ENCODE results near the gene CTIF.
"Not testable (repeated sequence)": the region's sequence is repeated elsewhere in the genome, so short reads cannot be mapped to it uniquely, and the experiment has no call there.

CTIF gene

GRCh38 chr18:48810805-48811204, 272.0 kb downstream of the CTIF start:
- Histone ChIP-seq H3K27ac (ENCODE audit: low read length, poor library complexity, severe bottlenecking) (no peak overlapping the region), H4K91ac (ENCODE audit: low read length) (no peak overlapping the region), H3K79me1 (replicated peaks; ENCODE audit: low read length, poor library complexity, severe bottlenecking) (peaks cover 17% of the 10 kb centered on the region), H2BK120ac (ENCODE audit: low read depth, low read length) (no peak overlapping the region), H3K4ac (ENCODE audit: low read depth in 1 of 2, low read length in 2 of 2) (no peak overlapping the region), H3K14ac (ENCODE audit: low read length in 2 of 2) (no peak overlapping the region), H3K36me3 (ENCODE audit: control insufficient read depth in 1 of 2, insufficient read depth in 2 of 2, low read depth in 1 of 2, low read length in 2 of 2) (peaks cover 1 to 9% of the 10 kb centered on the region in 2 experiments), H2AFZ (ENCODE audit: low read depth, low read length) (no peak overlapping the region), H3K23ac (ENCODE audit: low read length in 2 of 2) (no peak overlapping the region), H2BK15ac (ENCODE audit: low read depth, poor library complexity, severe bottlenecking) (no peak overlapping the region), H3K9me3 (ENCODE audit: control insufficient read depth, low read length) (no peaks in the 10 kb centered on the region), H3K4me3 (ENCODE audit: insufficient read depth in 1 of 2, low read depth in 1 of 2, low read length in 2 of 2) (no peak overlapping the region), H2BK12ac (ENCODE audit: low read length in 2 of 2) (no peak overlapping the region), H3K4me1 (ENCODE audit: control insufficient read depth, insufficient read depth, low read depth, low read length) (peaks cover 7% of the 10 kb centered on the region), H3K9ac (ENCODE audit: low read length) (no peak overlapping the region), H3K18ac (ENCODE audit: low read depth in 1 of 2, low read length in 2 of 2) (no peak overlapping the region), H4K8ac (ENCODE audit: low read length) (no peak overlapping the region), H3K27me3 (ENCODE audit: control insufficient read depth in 1 of 2, insufficient read depth in 1 of 2, low read length in 2 of 2) (no peaks in the 10 kb centered on the region), H2BK5ac (ENCODE audit: low read depth, low read length, poor library complexity, severe bottlenecking) (no peak overlapping the region), H2AK5ac (ENCODE audit: low read length, severe bottlenecking) (no peak overlapping the region), H3K4me2 (ENCODE audit: low read length, poor library complexity, severe bottlenecking) (no peak overlapping the region)
- DNase-seq, result no peak

- Histone ChIP-seq H3K18ac (ENCODE audit: low read depth in 1 of 2, low read length in 2 of 2) (no peak overlapping the region), H3K14ac (ENCODE audit: low read length in 2 of 2) (no peak overlapping the region), H3K9ac (ENCODE audit: low read length) (no peak overlapping the region), H2BK15ac (ENCODE audit: low read depth, poor library complexity, severe bottlenecking) (no peak overlapping the region), H2BK12ac (ENCODE audit: low read length in 2 of 2) (no peak overlapping the region), H3K27me3 (ENCODE audit: control insufficient read depth in 1 of 2, insufficient read depth in 1 of 2, low read length in 2 of 2) (no peaks in the 10 kb centered on the region), H3K36me3 (ENCODE audit: control insufficient read depth in 1 of 2, insufficient read depth in 2 of 2, low read depth in 1 of 2, low read length in 2 of 2) (peaks cover 0 to 8% of the 10 kb centered on the region in 2 experiments), H3K27ac (ENCODE audit: low read length, poor library complexity, severe bottlenecking) (no peak overlapping the region), H4K8ac (ENCODE audit: low read length) (no peak overlapping the region), H4K91ac (ENCODE audit: low read length) (no peak overlapping the region), H2AK5ac (ENCODE audit: low read length, severe bottlenecking) (no peak overlapping the region), H3K79me1 (replicated peaks; ENCODE audit: low read length, poor library complexity, severe bottlenecking) (peaks cover 17% of the 10 kb centered on the region), H3K23ac (ENCODE audit: low read length in 2 of 2) (no peak overlapping the region), H3K9me3 (ENCODE audit: control insufficient read depth, low read length) (no peaks in the 10 kb centered on the region), H3K4me2 (ENCODE audit: low read length, poor library complexity, severe bottlenecking) (no peak overlapping the region), H2BK120ac (ENCODE audit: low read depth, low read length) (no peak overlapping the region), H3K4me3 (ENCODE audit: insufficient read depth in 1 of 2, low read depth in 1 of 2, low read length in 2 of 2) (no peak overlapping the region), H2BK5ac (ENCODE audit: low read depth, low read length, poor library complexity, severe bottlenecking) (no peak overlapping the region), H3K4me1 (ENCODE audit: control insufficient read depth, insufficient read depth, low read depth, low read length) (peaks cover 7% of the 10 kb centered on the region), H3K4ac (ENCODE audit: low read depth in 1 of 2, low read length in 2 of 2) (no peak overlapping the region), H2AFZ (ENCODE audit: low read depth, low read length) (no peak overlapping the region)
- 100% methylated on average over 3 of the region's 3 CpGs for WGBS
- no peak for DNase-seq
Measured at GRCh38 chr18:48811401-48811800, 272.6 kb downstream of the CTIF start.

GRCh38 chr18:48811977-48812451, 273.2 kb downstream of the CTIF start:
- peaks cover 13% of the 10 kb centered on the region for H3K79me1 ChIP-seq (replicated peaks; ENCODE audit: low read length, poor library complexity, severe bottlenecking)
- H3K27me3 ChIP-seq (ENCODE audit: control insufficient read depth in 1 of 2, insufficient read depth in 1 of 2, low read length in 2 of 2); H4K8ac ChIP-seq (ENCODE audit: low read length); H2AFZ ChIP-seq (ENCODE audit: low read depth, low read length); H3K9me3 ChIP-seq (ENCODE audit: control insufficient read depth, low read length); H3K4me3 ChIP-seq (ENCODE audit: insufficient read depth in 1 of 2, low read depth in 1 of 2, low read length in 2 of 2); H3K27ac ChIP-seq (ENCODE audit: low read length, poor library complexity, severe bottlenecking); H3K14ac ChIP-seq (ENCODE audit: low read length in 2 of 2); H3K4me2 ChIP-seq (ENCODE audit: low read length, poor library complexity, severe bottlenecking); H3K23ac ChIP-seq (ENCODE audit: low read length in 2 of 2); H2BK15ac ChIP-seq (ENCODE audit: low read depth, poor library complexity, severe bottlenecking); H2BK120ac ChIP-seq (ENCODE audit: low read depth, low read length); H2AK5ac ChIP-seq (ENCODE audit: low read length, severe bottlenecking); H2BK12ac ChIP-seq (ENCODE audit: low read length in 2 of 2); H3K4me1 ChIP-seq (ENCODE audit: control insufficient read depth, insufficient read depth, low read depth, low read length); DNase-seq; H4K91ac ChIP-seq (ENCODE audit: low read length); H2BK5ac ChIP-seq (ENCODE audit: low read depth, low read length, poor library complexity, severe bottlenecking); H3K9ac ChIP-seq (ENCODE audit: low read length); H3K18ac ChIP-seq (ENCODE audit: low read depth in 1 of 2, low read length in 2 of 2); H3K4ac ChIP-seq (ENCODE audit: low read depth in 1 of 2, low read length in 2 of 2): not testable (repeated sequence)
- peaks cover 5 to 12% of the 10 kb centered on the region in 2 experiments for H3K36me3 ChIP-seq (ENCODE audit: control insufficient read depth in 1 of 2, insufficient read depth in 2 of 2, low read depth in 1 of 2, low read length in 2 of 2)
- WGBS, result 96% methylated on average over 12 of the region's 12 CpGs

- H3K4me1 ChIP-seq (ENCODE audit: control insufficient read depth, insufficient read depth, low read depth, low read length), result peaks cover 5% of the 10 kb centered on the region
- H3K4ac ChIP-seq (ENCODE audit: low read depth in 1 of 2, low read length in 2 of 2), result no peak overlapping the region
- no peaks in the 10 kb centered on the region for H3K9me3 ChIP-seq (ENCODE audit: control insufficient read depth, low read length)
- no peak overlapping the region for H3K9ac ChIP-seq (ENCODE audit: low read length)
- peaks cover 15 to 25% of the 10 kb centered on the region in 2 experiments for H3K36me3 ChIP-seq (ENCODE audit: control insufficient read depth in 1 of 2, insufficient read depth in 2 of 2, low read depth in 1 of 2, low read length in 2 of 2)
- no peak overlapping the region for H2BK120ac ChIP-seq (ENCODE audit: low read depth, low read length)
- H2AK5ac ChIP-seq (ENCODE audit: low read length, severe bottlenecking), result no peak overlapping the region
- H4K8ac ChIP-seq (ENCODE audit: low read length), result no peak overlapping the region
- H3K18ac ChIP-seq (ENCODE audit: low read depth in 1 of 2, low read length in 2 of 2), result no peak overlapping the region
- H3K4me2 ChIP-seq (ENCODE audit: low read length, poor library complexity, severe bottlenecking), result no peak overlapping the region
- H4K91ac ChIP-seq (ENCODE audit: low read length), result no peak overlapping the region
- H3K79me1 ChIP-seq (replicated peaks; ENCODE audit: low read length, poor library complexity, severe bottlenecking), result peaks cover 13% of the 10 kb centered on the region
- H2BK5ac ChIP-seq (ENCODE audit: low read depth, low read length, poor library complexity, severe bottlenecking), result no peak overlapping the region
- 95% methylated on average over 3 of the region's 3 CpGs for WGBS
- no peak overlapping the region for H2BK12ac ChIP-seq (ENCODE audit: low read length in 2 of 2)
- DNase-seq, result no peak
- no peak overlapping the region for H3K4me3 ChIP-seq (ENCODE audit: insufficient read depth in 1 of 2, low read depth in 1 of 2, low read length in 2 of 2)
- peak overlapping the region; percentile 21 for H2BK15ac ChIP-seq (ENCODE audit: low read depth, poor library complexity, severe bottlenecking)
- H3K23ac ChIP-seq (ENCODE audit: low read length in 2 of 2), result no peak overlapping the region
- H3K14ac ChIP-seq (ENCODE audit: low read length in 2 of 2), result no peak overlapping the region
- H2AFZ ChIP-seq (ENCODE audit: low read depth, low read length), result no peak overlapping the region
- H3K27me3 ChIP-seq (ENCODE audit: control insufficient read depth in 1 of 2, insufficient read depth in 1 of 2, low read length in 2 of 2), result no peaks in the 10 kb centered on the region
- no peak overlapping the region for H3K27ac ChIP-seq (ENCODE audit: low read length, poor library complexity, severe bottlenecking)
Measured at GRCh38 chr18:48813321-48813720, 274.5 kb downstream of the CTIF start.

Data from mesenchymal stem cell (in vitro differentiated cells and primary cell).